Breast epithelium (tissue), 3 donors: ENCODE measurements around the gene ZNF418.

ENCODE experiments used
- POLR2A ChIP-seq: fragments of 450-650 bp; IDR thresholded peaks from one replicate; pipeline ENCODE4 v1.6.1; 2016; ENCODE audit warnings: antibody characterized with exemption, mild to moderate bottlenecking, moderate library complexity
- TF ChIP-seq, protein P1 (sequence below), 3 donors: fragments of 450-650 bp; IDR thresholded peaks; one replicate each; pipeline ENCODE4 v1.5.1; 2016 to 2017; ENCODE audit warnings: antibody characterized with exemption in 3 of 3, mild to moderate bottlenecking in 3 of 3, moderate library complexity in 3 of 3

- TF ChIP-seq POLR2A: no peak
- TF ChIP-seq, protein P1, sequence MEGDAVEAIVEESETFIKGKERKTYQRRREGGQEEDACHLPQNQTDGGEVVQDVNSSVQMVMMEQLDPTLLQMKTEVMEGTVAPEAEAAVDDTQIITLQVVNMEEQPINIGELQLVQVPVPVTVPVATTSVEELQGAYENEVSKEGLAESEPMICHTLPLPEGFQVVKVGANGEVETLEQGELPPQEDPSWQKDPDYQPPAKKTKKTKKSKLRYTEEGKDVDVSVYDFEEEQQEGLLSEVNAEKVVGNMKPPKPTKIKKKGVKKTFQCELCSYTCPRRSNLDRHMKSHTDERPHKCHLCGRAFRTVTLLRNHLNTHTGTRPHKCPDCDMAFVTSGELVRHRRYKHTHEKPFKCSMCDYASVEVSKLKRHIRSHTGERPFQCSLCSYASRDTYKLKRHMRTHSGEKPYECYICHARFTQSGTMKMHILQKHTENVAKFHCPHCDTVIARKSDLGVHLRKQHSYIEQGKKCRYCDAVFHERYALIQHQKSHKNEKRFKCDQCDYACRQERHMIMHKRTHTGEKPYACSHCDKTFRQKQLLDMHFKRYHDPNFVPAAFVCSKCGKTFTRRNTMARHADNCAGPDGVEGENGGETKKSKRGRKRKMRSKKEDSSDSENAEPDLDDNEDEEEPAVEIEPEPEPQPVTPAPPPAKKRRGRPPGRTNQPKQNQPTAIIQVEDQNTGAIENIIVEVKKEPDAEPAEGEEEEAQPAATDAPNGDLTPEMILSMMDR (IDR thresholded peaks at IDR 0.05): no peak
Observed at GRCh38 chr19:57964761-57965160, 29.6 kb upstream of the ZNF418 start.
